Midbrain (tissue), 1 donor: ENCODE measurements around the gene AP4M1.
A peak's percentile ranks its signal among the peaks of the same experiment; 100 is the strongest.

ENCODE experiments used
- DNase-seq: peaks from one replicate; lab custom pipeline; 2025; lab: John Stamatoyannopoulos, UW

Gene AP4M1, protein sequence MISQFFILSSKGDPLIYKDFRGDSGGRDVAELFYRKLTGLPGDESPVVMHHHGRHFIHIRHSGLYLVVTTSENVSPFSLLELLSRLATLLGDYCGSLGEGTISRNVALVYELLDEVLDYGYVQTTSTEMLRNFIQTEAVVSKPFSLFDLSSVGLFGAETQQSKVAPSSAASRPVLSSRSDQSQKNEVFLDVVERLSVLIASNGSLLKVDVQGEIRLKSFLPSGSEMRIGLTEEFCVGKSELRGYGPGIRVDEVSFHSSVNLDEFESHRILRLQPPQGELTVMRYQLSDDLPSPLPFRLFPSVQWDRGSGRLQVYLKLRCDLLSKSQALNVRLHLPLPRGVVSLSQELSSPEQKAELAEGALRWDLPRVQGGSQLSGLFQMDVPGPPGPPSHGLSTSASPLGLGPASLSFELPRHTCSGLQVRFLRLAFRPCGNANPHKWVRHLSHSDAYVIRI

DNA sequence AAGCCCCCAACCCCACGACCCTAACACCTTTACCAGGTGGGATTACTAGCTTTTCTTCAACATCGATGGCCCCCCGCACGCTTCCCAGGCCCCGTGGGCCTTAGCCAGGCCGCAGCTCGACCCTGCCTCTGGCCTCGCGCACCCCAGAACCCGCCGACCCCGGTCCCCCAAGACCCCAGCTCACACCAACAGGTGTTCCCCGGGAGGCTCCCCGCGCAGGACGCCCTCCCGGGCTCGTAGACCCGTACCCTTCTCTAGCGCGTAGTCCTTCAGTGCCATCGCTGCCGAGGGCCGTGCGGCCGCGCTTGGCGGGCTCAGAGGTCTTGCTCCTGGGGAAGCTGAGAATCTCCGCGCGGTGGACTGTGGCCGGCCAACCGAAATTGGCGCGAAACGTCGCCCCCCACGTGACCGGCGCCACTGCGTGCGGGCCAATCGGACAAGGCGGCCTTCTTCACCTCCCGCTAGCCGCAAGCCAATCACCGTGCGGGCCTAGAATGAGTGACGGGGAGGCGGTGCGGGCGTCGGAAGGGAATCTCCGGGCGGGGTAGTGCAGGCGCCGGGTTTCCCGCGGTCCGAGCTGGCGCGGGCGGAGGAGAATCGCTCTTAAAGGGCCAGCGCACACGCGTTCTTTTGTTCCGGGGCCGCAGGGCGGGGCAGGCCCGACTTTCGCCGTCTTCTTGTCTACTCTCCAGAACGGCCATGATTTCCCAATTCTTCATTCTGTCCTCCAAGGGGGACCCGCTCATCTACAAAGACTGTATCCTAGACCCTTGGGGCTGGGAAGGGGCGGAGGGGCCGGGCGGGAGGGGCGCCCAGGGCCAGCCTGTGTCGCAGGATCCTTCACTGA is at the start of gene AP4M1, which contains the start of gene MCM7:
AP4M1 (plus strand) TSS at position 628 of the 847 bp plus-strand sequence; CDS start at position 700, 72 bp downstream.
MCM7 (minus strand) TSS at position 382 of the 847 bp plus-strand sequence; CDS start at position 279, 103 bp downstream.
- DNase-seq, result peak; percentile 99

DNA sequence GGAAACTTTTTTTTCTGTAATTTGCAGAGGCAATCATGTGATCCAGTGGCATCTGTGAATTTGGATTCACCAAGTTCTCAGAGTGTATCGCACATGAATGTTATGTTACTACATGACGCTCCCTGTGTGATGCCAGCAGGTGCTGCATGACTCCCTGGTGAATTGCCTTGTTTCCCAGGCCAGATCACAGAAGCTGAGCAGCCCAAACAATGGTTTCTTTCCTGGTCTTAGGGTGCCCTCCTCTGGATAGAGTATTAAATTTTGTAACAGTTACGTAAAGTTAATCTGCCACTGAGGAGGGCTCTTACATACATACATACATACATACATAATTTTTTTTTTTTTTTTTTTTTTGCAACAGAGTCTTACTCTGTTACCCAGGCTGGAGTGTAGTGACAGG is 48.2 kb upstream of the AP4M1 start:
- DNase-seq, result peak; percentile 88

DNA sequence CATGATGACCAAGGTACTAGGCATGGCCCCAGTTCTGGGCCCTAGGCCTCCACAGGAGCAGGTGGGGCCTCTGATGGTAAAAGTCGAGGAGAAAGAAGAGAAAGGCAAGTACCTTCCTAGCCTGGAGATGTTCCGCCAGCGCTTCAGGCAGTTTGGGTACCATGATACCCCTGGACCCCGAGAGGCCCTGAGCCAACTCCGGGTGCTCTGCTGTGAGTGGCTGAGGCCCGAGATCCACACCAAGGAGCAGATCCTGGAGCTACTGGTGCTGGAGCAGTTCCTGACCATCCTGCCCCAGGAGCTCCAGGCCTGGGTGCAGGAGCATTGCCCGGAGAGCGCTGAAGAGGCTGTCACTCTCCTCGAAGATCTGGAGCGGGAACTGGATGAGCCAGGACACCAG is 44.4 kb upstream of the AP4M1 start:
- DNase-seq, result no peak

GRCh38 chr7:100059251-100059739 is 42.1 kb upstream of the AP4M1 start:
- no peak for DNase-seq

DNA sequence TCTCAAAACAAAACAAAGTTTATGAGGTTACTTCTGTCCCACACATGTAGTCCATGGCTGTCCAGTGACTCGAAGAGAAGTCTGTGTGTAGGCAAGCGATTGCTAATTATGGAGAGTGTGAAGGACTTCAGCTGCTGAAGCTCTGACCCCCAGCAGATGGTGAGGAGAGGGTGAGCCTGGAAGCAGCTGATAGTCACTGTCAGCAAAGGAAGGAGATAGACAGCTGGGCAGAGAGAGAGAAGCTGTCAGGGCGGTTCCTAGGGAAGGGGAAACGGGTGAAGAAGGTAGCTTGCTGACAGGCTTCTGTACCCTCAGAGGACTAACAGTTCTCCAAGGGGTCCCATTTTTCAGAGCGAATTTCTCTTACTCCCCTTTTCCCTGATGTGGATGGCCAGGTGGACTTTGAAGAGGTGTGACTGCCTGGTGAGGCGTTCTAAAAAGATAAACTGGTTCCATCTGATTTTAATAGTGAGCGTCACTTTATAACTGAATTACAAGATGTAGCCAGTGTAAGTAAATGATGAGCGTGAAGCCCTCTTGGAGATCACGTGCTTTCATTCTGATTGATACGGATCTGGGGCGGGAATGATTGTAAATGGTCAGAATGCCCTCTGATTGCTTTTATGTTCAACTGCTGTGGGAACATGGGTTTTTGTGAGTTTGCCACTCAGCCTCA is 39.8 kb upstream of the AP4M1 start:
- DNase-seq, result no peak

GRCh38 chr7:100063376-100063775 is 38.1 kb upstream of the AP4M1 start:
- DNase-seq, result no peak

GRCh38 chr7:100064162-100064561 is 37.3 kb upstream of the AP4M1 start:
- DNase-seq, result no peak

DNA sequence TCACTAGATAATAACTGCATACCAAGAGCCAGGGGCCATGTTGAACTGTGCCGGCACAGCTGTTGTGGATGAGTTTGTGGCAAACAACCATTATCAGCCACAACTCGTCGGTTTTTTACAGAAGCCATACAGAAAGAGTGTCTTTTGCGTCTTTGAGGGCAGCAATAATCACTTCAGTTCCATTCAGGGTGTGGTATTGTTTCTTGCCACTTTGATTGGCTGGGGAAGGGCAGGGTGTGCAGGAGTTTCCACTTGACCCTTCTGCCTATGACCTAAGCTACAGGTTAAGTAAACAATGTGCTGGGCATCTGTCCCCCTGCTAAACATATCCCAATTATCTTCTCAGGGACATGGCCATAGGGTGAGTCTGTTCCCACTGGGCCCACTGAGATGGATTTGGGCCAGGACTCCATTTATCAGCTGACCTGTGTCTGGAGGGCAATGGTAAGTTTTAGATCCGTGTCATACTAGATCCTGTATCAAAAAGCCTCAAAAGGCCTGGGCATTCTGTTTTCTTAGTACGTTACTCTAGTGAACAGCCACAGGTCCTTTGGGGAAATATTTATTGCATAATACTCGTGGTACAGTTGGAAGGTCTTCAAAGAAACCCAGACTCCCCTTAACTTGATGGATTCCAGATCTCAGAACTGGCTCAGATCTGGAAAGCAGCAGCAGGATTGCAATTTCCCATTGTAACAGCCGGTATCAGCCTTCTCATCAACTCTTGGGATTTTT is 35.8 kb upstream of the AP4M1 start:
- DNase-seq, result no peak

- peak; percentile 8 for DNase-seq
Measured at GRCh38 chr7:100066953-100067352, 34.5 kb upstream of the AP4M1 start.

DNA sequence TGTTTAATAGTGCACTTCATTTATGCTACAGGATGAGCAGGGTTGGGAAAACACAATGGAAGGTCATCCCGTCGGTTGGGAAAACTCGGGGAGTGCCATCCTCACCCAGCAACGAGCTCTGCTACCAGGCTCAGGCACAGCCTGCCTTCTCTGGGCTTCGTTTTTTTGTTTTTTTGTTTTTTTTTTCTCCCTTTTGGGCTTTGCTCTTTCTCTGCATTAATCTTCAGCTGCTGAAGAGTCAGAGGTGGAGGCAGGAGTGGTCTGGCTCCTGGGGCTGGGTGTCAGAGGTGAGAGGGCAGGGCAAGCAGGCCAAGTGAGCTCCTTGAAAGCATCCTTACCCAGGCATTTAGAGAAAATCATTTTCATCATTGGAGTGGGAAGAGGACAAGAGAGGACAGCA is 31.5 kb upstream of the AP4M1 start:
- DNase-seq, result no peak

DNA sequence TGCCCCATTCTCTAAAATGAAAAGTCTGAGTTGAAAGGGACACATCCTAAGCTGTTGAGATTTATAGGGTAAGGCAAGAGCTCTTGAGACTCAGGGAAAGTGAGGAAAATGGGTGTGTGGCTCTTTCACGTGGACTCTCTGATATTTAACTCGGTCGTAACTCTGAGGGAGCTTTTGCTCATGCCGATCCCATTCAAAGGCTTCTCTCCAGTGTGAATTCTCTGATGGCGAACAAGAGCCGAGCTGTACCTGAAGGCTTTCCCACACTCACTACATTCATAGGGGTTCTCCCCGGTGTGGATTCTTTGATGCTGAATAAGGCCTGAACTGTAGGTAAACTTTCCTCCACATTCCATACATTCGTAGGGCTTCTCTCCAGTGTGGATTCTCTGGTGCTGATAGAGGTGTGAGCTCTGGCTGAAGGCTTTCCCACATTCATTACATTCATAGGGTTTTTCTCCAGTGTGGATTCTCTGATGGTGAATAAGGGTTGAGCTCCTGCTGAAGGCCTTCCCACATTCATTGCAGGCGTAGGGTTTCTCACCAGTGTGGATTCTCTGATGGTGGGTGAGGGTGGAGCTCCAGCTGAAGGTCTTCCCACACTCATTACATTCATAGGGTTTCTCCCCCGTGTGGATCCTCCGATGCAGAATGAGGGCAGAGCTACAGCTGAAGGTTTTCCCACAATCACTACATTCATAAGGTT is 30.3 kb upstream of the AP4M1 start:
- no peak for DNase-seq

DNA sequence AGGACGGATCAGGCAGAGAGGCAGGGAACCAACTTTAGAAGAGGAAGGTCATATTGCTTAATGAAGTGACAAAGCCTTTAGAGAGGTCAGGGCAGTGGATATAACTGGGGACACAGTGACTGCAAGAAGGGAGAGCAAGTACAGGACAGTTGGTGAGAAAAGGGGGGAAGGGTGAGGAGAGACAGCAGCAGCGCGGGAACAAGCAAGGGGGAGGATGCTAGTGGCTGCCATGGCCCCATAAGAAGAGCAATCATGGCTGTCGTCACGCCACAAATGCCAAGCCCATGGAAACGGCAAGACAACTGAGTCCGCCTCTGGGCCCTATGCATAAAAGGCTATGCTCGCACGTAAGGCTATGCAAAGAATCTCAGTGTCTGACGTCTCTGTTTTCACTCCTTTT is 29.0 kb upstream of the AP4M1 start:
- no peak for DNase-seq

GRCh38 chr7:100074841-100075240 is 26.6 kb upstream of the AP4M1 start:
- no peak for DNase-seq

GRCh38 chr7:100075418-100075817 is 26.0 kb upstream of the AP4M1 start:
- no peak for DNase-seq

- DNase-seq, result no peak
Measured at GRCh38 chr7:100077205-100077604, 24.2 kb upstream of the AP4M1 start.

DNA sequence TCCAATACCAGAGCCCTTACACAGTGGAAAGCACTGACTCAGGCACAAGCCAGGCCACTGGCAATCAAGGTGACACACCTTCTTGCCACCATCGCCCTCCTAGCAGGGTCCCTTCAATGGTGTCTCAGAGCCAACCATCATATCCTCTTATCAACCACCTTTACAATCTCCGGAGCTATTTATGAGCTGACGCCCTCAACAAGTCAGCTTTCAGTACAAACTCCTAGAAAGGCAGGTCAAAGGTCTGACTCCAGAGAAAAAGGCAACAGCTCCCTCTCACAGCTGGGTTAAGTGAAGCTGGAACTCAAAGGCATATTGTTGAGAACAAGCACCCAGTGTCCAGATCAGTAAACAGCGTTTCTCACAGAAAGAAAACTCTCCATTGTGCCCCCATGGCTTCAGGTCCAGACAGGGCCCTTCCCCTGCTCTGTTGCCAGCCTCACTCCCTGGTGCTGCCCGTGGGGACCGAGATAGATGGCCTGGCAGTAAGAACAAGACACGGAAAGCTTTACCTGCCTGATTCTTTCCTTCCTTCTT is 22.4 kb upstream of the AP4M1 start:
- peak; percentile 80 for DNase-seq

DNA sequence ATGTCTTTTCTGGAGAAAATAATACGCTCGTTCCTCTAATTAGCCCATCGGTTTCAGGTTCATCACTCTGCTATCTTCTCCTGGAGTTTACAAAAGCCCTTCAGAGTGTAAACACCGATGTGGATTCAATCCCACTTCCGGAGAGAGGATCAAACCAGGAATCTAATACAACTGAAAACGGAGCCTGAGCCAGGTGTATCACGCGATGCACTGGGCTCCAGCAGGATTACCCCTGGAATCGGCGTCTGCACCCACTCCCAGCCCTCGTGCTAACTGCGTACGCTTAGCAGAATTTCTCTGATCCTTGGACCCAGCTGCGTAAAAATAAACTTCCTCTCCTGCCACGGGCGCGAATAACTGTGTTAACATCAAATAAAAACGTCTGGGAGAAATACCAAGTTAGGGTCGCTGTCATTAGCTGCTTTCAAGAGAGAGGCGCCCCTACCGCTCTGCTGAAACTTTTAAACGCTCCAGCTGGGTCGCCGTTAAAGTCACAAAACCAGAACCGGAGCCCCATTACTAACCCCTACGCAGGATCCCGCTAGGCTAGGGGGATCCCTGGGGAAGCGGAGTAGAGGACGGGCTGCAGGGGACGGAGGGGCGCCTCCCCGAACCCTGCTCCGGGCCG is 20.4 kb upstream of the AP4M1 start:
- DNase-seq, result no peak

DNA sequence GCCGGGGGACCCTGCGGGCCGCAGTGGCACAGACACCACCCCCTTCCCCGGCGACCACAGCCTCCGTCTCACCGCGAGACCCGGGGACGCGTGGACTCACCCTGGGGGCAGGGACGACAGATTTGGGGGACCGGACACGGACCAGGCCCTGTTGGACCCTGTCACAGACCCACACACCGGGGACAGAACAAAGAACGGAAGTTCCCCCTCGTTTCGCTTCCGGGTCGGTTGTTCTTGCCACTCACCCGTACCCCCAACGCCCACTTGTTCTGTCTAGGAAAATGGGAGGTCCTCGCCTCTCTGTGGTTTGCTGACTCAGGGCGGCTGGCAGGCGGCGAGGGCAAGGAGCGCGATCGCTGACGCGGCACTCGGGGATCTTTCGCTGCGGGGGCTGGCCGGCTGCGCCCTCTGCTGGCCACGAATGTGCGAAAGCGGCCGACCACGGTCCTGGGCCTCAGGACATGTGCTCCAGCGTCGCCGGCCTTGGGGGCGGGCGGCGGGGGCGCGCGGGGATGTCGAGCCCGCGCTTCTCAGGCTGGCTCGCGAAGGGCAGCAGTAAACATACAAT is 19.8 kb upstream of the AP4M1 start, which contains the start of gene ZNF3:
ZNF3 (minus strand) TSS at position 189 of the 568 bp plus-strand sequence. CDS start 4,366 bp downstream, outside the sequence.
- peak; percentile 98 for DNase-seq

GRCh38 chr7:100082978-100083377 is 18.5 kb upstream of the AP4M1 start:
- DNase-seq, result no peak
